Measurements from ENCODE around the gene PRKG1.

DNA sequence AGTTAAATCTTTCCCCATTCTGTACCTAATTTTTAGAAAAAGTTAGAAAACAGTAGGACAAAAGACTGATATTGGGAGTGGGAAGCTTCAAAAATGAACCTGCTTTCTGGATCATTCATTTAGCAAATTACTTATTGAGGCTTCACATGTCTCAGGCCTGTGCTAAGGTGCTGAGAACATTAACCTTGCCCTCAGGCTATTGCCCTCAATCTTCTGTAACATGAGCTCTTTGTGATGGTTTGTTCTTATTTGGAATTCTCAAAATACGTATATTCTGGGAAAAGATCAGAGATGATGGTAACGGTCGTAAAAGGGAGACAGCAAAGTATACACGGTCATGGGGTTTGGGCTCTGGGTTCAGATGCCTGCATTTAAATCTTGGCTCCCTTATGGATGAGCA, 39.5 kb upstream of the PRKG1 start:
- TF ChIP-seq, protein P1, sequence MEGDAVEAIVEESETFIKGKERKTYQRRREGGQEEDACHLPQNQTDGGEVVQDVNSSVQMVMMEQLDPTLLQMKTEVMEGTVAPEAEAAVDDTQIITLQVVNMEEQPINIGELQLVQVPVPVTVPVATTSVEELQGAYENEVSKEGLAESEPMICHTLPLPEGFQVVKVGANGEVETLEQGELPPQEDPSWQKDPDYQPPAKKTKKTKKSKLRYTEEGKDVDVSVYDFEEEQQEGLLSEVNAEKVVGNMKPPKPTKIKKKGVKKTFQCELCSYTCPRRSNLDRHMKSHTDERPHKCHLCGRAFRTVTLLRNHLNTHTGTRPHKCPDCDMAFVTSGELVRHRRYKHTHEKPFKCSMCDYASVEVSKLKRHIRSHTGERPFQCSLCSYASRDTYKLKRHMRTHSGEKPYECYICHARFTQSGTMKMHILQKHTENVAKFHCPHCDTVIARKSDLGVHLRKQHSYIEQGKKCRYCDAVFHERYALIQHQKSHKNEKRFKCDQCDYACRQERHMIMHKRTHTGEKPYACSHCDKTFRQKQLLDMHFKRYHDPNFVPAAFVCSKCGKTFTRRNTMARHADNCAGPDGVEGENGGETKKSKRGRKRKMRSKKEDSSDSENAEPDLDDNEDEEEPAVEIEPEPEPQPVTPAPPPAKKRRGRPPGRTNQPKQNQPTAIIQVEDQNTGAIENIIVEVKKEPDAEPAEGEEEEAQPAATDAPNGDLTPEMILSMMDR (IDR thresholded peaks at IDR 0.05; ENCODE audit: low read depth, low read length, poor library complexity, severe bottlenecking), result no peak
- TF ChIP-seq EZH2phosphoT487 (IDR thresholded peaks at IDR 0.05; ENCODE audit: borderline replicate concordance, low read length), result no peak
